Trophoblast cell (in vitro differentiated cells and primary cell): ENCODE data around the gene ZNF593.
A peak's percentile ranks its signal among the peaks of the same experiment; 100 is the strongest.

Source experiments
- DNase-seq, 2 donors: peaks; one replicate each; pipeline ENCODE4 v3.0.0-alpha.2; 2016
- H2AFZ ChIP-seq: 2 replicates; pipeline ENCODE4 v1.6.1; 2013; ENCODE audit warnings: low read length, moderate library complexity, mild to moderate bottlenecking; ENCODE audit not compliant: insufficient read depth, poor library complexity
- H2AK5ac ChIP-seq: 2 replicates; pipeline ENCODE4 v1.6.1; 2013; ENCODE audit warnings: mild to moderate bottlenecking, low read length
- H2BK120ac ChIP-seq: 2 replicates; pipeline ENCODE4 v1.6.1; 2013; ENCODE audit warnings: low read length, mild to moderate bottlenecking, moderate library complexity; ENCODE audit not compliant: insufficient read depth, poor library complexity
- H2BK12ac ChIP-seq: 2 replicates; pipeline ENCODE4 v1.6.1; 2013; ENCODE audit warnings: mild to moderate bottlenecking, low read length, moderate library complexity
- H2BK5ac ChIP-seq: 2 replicates; pipeline ENCODE4 v1.6.1; 2013; ENCODE audit warnings: low read length, low read depth, moderate library complexity, mild to moderate bottlenecking; ENCODE audit not compliant: poor library complexity
- H3K14ac ChIP-seq: 2 replicates; pipeline ENCODE4 v1.6.1; 2013; ENCODE audit warnings: mild to moderate bottlenecking, low read length
- H3K18ac ChIP-seq: 2 replicates; pipeline ENCODE4 v1.6.1; 2013; ENCODE audit warnings: mild to moderate bottlenecking, low read length
- H3K23ac ChIP-seq: 2 replicates; pipeline ENCODE4 v1.6.1; 2013; ENCODE audit warnings: low read length
- H3K27ac ChIP-seq: 2 replicates; pipeline ENCODE4 v1.5.1; 2013; ENCODE audit warnings: low read depth, mild to moderate bottlenecking, inconsistent platforms, low read length, moderate library complexity
- H3K27me3 ChIP-seq: 2 replicates; pipeline ENCODE4 v1.6.1; 2013; ENCODE audit warnings: inconsistent platforms, mild to moderate bottlenecking, low read length, moderate library complexity; ENCODE audit not compliant: insufficient read depth
- H3K36me3 ChIP-seq, 2 experiments: 1 replicate in 1 of 2; 2 replicates in 1 of 2; pipeline ENCODE4 v1.6.1; 2013; ENCODE audit warnings: low read length in 2 of 2, mild to moderate bottlenecking in 2 of 2, moderate library complexity in 1 of 2; ENCODE audit not compliant: insufficient read depth in 2 of 2, control insufficient read depth in 1 of 2
- H3K4ac ChIP-seq: 2 replicates; pipeline ENCODE4 v1.6.1; 2013; ENCODE audit warnings: low read depth, mild to moderate bottlenecking, low read length, moderate library complexity
- H3K4me1 ChIP-seq, 2 experiments: 1 replicate in 1 of 2; 2 replicates in 1 of 2; pipeline ENCODE4 v1.6.1; 2013; ENCODE audit warnings: low read length in 2 of 2, mild to moderate bottlenecking in 2 of 2, moderate library complexity in 1 of 2; ENCODE audit not compliant: insufficient read depth in 2 of 2, control insufficient read depth in 1 of 2
- H3K4me2 ChIP-seq: 2 replicates; pipeline ENCODE4 v1.6.1; 2013; ENCODE audit warnings: inconsistent platforms, mild to moderate bottlenecking, low read length, moderate library complexity
- H3K4me3 ChIP-seq: 2 replicates; pipeline ENCODE4 v1.5.1; 2013; ENCODE audit warnings: mild to moderate bottlenecking, low read depth, low read length, inconsistent platforms
- H3K79me1 ChIP-seq: one replicate; pipeline ENCODE4 v1.6.1; 2013; ENCODE audit warnings: low read length
- H3K79me2 ChIP-seq: 2 replicates; pipeline ENCODE4 v1.6.1; 2013; ENCODE audit warnings: low read length, mild to moderate bottlenecking; ENCODE audit not compliant: control insufficient read depth, insufficient read depth, poor library complexity
- H3K9ac ChIP-seq: 2 replicates; pipeline ENCODE4 v1.6.1; 2013; ENCODE audit warnings: mild to moderate bottlenecking, low read length
- H3K9me3 ChIP-seq: 2 replicates; pipeline ENCODE4 v1.6.1; 2013; ENCODE audit warnings: low read depth, mild to moderate bottlenecking, control low read depth, inconsistent platforms, low read length; ENCODE audit not compliant: insufficient read depth
- H4K12ac ChIP-seq: 2 replicates; pipeline ENCODE4 v1.6.1; 2013; ENCODE audit warnings: low read depth, mild to moderate bottlenecking, low read length, moderate library complexity
- H4K8ac ChIP-seq: 2 replicates; pipeline ENCODE4 v1.6.1; 2013; ENCODE audit warnings: low read depth, mild to moderate bottlenecking, low read length, moderate library complexity
- H4K91ac ChIP-seq: one replicate; pipeline ENCODE4 v1.6.1; 2013; ENCODE audit warnings: low read depth, mild to moderate bottlenecking, low read length, moderate library complexity
- WGBS: extraction: QIAGEN DNeasy Blood & Tissue Kit; methylation state at CpG from one replicate; pipeline ENCODE4 v1.1.7; 2013; ENCODE audit warnings: missing lambda C conversion rate; ENCODE audit not compliant: insufficient read length, insufficient coverage; ENCODE audit errors: extremely low coverage; 5-methylcytosine and 5-hydroxymethylcytosine counted together

Gene ZNF593

DNA sequence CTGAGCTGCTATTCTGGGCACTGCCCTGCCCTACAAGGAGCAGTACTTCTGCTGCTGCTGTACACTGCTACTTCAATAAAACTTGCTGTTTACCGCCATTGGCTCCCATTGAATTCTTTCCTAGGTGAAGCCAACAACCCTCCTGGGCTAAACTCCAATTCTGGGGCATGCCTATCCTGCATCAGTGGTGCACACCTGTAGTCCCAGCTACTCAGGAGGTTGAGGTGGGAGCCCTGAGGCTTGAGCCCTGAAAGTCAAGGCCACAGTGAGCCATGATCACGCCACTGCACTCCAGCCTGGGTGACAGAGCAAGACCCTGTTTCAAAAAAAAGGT lies 36.9 kb upstream of the ZNF593 start:
- Histone ChIP-seq H3K27me3 (no peaks in the 10 kb centered on the region), H3K4ac (no peak overlapping the region), H3K79me1 (no peaks in the 10 kb centered on the region), H3K18ac (no peak overlapping the region), H3K4me2 (no peak overlapping the region), H3K36me3 (no peaks in the 10 kb centered on the region), H2AK5ac (peak overlapping the region; percentile 52), H2BK5ac (no peak overlapping the region), H4K91ac (no peak overlapping the region), H3K79me2 (no peaks in the 10 kb centered on the region), H3K14ac (no peak overlapping the region), H3K9ac (no peak overlapping the region), H4K12ac (no peak overlapping the region), H2BK120ac (no peak overlapping the region), H2AFZ (no peak overlapping the region), H3K4me1 (no peaks in the 10 kb centered on the region), H3K23ac (no peak overlapping the region), H4K8ac (no peak overlapping the region), H3K4me3 (no peak overlapping the region), H2BK12ac (no peak overlapping the region), H3K27ac (no peak overlapping the region), H3K9me3 (no peaks in the 10 kb centered on the region)
- DNase-seq: no peak
- no CpG with 5 or more reads among the region's 2 CpGs for WGBS

DNA sequence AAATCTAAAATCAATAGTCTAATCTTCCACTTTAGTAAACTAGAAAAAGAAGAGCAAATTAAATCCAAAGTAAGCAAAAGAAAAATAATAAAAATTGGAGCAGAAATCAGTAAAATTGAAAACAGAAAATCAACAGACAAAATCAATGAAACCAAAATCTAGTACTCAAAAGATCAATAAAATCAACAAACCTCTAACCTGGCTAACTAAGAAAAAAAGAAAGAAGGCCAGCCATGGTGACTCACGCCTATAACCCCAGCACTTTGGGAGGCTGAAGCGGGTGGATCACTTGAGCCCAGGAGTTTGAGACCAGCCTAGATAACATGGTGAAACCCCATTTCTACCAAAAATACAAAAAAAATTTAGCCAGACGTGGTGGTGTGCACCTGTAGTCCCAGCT lies 35.2 kb upstream of the ZNF593 start:
- Histone ChIP-seq H3K79me1 (no peaks in the 10 kb centered on the region), H4K12ac (no peak overlapping the region), H3K4ac (no peak overlapping the region), H4K91ac (no peak overlapping the region), H3K23ac (no peak overlapping the region), H3K4me1 (no peaks in the 10 kb centered on the region), H3K79me2 (no peaks in the 10 kb centered on the region), H2BK12ac (no peak overlapping the region), H2AFZ (no peak overlapping the region), H2BK120ac (no peak overlapping the region), H2AK5ac (no peak overlapping the region), H3K36me3 (no peaks in the 10 kb centered on the region), H3K27me3 (no peaks in the 10 kb centered on the region), H3K4me3 (no peak overlapping the region), H3K9me3 (no peaks in the 10 kb centered on the region), H3K27ac (no peak overlapping the region), H4K8ac (no peak overlapping the region), H2BK5ac (no peak overlapping the region), H3K9ac (no peak overlapping the region), H3K4me2 (no peak overlapping the region), H3K14ac (no peak overlapping the region), H3K18ac (no peak overlapping the region)
- DNase-seq: no peak
- no CpG with 5 or more reads among the region's 3 CpGs for WGBS

DNA sequence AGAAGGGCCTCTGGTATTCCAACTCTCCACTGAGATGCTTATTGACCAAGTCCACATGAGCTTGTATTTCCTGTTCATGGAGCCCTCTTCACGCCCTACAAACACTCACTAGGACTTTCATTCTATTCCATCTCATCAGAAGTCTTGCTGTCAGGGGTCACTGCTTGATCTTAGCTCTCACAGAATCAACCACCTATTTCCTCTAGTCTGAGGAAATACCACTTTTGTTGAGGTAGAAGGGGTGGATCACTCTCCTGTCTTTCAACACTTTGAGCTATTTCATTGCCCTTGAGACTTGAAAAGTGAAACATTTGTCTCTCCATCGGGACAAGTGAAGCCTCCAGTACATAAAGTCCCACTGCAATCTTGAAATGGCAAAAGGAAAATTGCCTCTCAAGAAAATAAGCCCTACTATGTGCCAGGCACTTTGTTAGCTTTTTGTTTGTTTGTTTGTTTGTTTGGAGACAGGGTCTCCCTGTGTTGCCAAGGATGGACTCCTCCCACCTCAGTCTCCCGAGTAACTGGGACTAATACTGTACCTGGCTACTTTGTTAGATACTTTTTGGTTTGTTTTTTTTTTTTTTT lies 30.6 kb upstream of the ZNF593 start:
- H3K23ac ChIP-seq: no peak overlapping the region
- no peaks in the 10 kb centered on the region for H3K9me3 ChIP-seq
- DNase-seq: no peak
- no peak overlapping the region for H3K4ac ChIP-seq
- WGBS: no CpG with 5 or more reads among the region's 3 CpGs
- no peaks in the 10 kb centered on the region for H3K4me1 ChIP-seq
- H2BK5ac ChIP-seq: no peak overlapping the region
- no peak overlapping the region for H3K18ac ChIP-seq
- no peaks in the 10 kb centered on the region for H3K36me3 ChIP-seq
- no peaks in the 10 kb centered on the region for H3K79me1 ChIP-seq
- no peak overlapping the region for H3K9ac ChIP-seq
- no peaks in the 10 kb centered on the region for H3K79me2 ChIP-seq
- no peak overlapping the region for H2BK120ac ChIP-seq
- H3K4me3 ChIP-seq: no peak overlapping the region
- H2AFZ ChIP-seq: no peak overlapping the region
- no peak overlapping the region for H4K8ac ChIP-seq
- no peak overlapping the region for H4K12ac ChIP-seq
- H3K4me2 ChIP-seq: no peak overlapping the region
- H2AK5ac ChIP-seq: no peak overlapping the region
- no peak overlapping the region for H3K14ac ChIP-seq
- H3K27me3 ChIP-seq: no peaks in the 10 kb centered on the region
- H4K91ac ChIP-seq: no peak overlapping the region
- no peak overlapping the region for H2BK12ac ChIP-seq
- H3K27ac ChIP-seq: no peak overlapping the region

DNA sequence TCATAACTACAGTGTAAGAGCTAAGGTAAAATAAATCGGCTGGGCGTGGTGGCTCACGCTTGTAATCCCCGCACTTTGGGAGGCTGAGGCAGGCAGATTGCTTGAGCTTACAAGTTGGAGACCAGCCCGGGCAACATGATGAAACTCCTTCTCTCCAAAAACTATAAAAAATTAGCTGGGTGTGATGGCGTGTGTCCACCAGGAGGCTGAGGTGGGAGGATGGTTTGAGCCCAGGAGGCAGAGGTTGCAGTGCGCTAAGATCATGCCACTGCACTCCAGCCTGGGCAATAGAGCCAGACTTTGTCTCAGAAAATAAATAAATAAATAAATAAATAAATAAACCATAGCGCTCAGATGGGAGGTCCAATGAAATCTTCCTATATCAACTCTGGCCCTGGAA lies 27.5 kb upstream of the ZNF593 start:
- Histone ChIP-seq H3K4me3 (no peak overlapping the region), H2BK5ac (no peak overlapping the region), H4K8ac (no peak overlapping the region), H4K91ac (no peak overlapping the region), H3K79me1 (no peaks in the 10 kb centered on the region), H2AFZ (no peak overlapping the region), H3K9ac (no peak overlapping the region), H4K12ac (no peak overlapping the region), H3K18ac (no peak overlapping the region), H3K4me1 (no peaks in the 10 kb centered on the region), H3K27ac (no peak overlapping the region), H2AK5ac (no peak overlapping the region), H3K79me2 (no peaks in the 10 kb centered on the region), H2BK120ac (no peak overlapping the region), H3K23ac (no peak overlapping the region), H3K9me3 (no peaks in the 10 kb centered on the region), H3K14ac (no peak overlapping the region), H3K36me3 (no peaks in the 10 kb centered on the region), H2BK12ac (no peak overlapping the region), H3K4me2 (no peak overlapping the region), H3K4ac (no peak overlapping the region), H3K27me3 (no peaks in the 10 kb centered on the region)
- whole genome bisulfite sequencing: no CpG with 5 or more reads among the region's 8 CpGs
- DNase-seq: no peak
